Fibroblast of mammary gland (primary cell): Measurements from ENCODE around the gene CHD9.
"Not testable (repeated sequence)": the region's sequence is repeated elsewhere in the genome, so short reads cannot be mapped to it uniquely, and the experiment has no call there.

ENCODE experiments used
- DNase-seq: peaks from one replicate; pipeline ENCODE4 v3.0.0-alpha.2; 2010; ENCODE audit warnings: low read depth
- H3K4me3 ChIP-seq: 2 replicates; pipeline ENCODE4 v1.5.1; 2011; ENCODE audit warnings: low read depth, mild to moderate bottlenecking, low read length, moderate library complexity; ENCODE audit not compliant: control insufficient read depth
- TF ChIP-seq, protein P1 (sequence below): conservative IDR thresholded peaks from 2 replicates; pipeline ENCODE4 v1.5.1; 2011; ENCODE audit warnings: low read depth, low read length, inconsistent platforms; ENCODE audit not compliant: control insufficient read depth, insufficient read depth

Gene CHD9

GRCh38 chr16:53257001-53257400 is 202.2 kb downstream of the CHD9 start:
- DNase-seq, result peak; percentile 50
- TF ChIP-seq, protein P1, sequence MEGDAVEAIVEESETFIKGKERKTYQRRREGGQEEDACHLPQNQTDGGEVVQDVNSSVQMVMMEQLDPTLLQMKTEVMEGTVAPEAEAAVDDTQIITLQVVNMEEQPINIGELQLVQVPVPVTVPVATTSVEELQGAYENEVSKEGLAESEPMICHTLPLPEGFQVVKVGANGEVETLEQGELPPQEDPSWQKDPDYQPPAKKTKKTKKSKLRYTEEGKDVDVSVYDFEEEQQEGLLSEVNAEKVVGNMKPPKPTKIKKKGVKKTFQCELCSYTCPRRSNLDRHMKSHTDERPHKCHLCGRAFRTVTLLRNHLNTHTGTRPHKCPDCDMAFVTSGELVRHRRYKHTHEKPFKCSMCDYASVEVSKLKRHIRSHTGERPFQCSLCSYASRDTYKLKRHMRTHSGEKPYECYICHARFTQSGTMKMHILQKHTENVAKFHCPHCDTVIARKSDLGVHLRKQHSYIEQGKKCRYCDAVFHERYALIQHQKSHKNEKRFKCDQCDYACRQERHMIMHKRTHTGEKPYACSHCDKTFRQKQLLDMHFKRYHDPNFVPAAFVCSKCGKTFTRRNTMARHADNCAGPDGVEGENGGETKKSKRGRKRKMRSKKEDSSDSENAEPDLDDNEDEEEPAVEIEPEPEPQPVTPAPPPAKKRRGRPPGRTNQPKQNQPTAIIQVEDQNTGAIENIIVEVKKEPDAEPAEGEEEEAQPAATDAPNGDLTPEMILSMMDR, result no peak
- no peak overlapping the region for H3K4me3 ChIP-seq

- no peak for DNase-seq
- TF ChIP-seq, protein P1, result no peak
- no peak overlapping the region for H3K4me3 ChIP-seq
These were observed 204.0 kb downstream of the CHD9 start for GRCh38 chr16:53258809-53259208.

GRCh38 chr16:53261276-53261675 is 206.5 kb downstream of the CHD9 start:
- DNase-seq, result no peak
- H3K4me3 ChIP-seq, result no peak overlapping the region
- TF ChIP-seq, protein P1, result no peak

DNA sequence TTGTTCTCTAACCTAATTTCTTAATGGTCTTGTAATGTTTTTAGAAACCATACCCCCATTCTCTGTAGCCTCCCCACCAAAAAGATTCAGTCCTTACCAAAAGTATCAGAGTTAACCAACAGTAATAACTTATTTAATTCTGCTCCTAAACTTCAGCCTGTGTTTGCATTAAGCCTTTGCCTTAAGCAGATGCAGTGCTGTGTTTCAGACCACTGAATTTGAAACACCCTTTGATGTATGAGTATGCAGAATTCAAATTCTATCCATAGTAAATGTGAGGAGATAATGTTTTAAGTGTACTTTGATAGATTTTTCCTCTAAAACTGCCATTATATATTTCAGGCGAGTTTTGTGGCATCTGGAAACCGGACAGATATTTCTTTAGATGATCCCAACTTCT is 207.9 kb downstream of the CHD9 start:
- TF ChIP-seq, protein P1, result no peak
- H3K4me3 ChIP-seq, result no peak overlapping the region
- DNase-seq, result no peak

GRCh38 chr16:53266156-53266555 is 211.4 kb downstream of the CHD9 start:
- no peak for DNase-seq
- no peak overlapping the region for H3K4me3 ChIP-seq

GRCh38 chr16:53278498-53278897 is 223.7 kb downstream of the CHD9 start:
- not testable (repeated sequence) for DNase-seq

More at GRCh38 chr16:53266156-53266555, 211.4 kb downstream of the CHD9 start:
- TF ChIP-seq, protein P1, result no peak

GRCh38 chr16:53281280-53281679 is 226.5 kb downstream of the CHD9 start:
- TF ChIP-seq, protein P1, result no peak
- DNase-seq, result peak; percentile 30

More at GRCh38 chr16:53278498-53278897, 223.7 kb downstream of the CHD9 start:
- H3K4me3 ChIP-seq, result not testable (repeated sequence)

More at GRCh38 chr16:53281280-53281679, 226.5 kb downstream of the CHD9 start:
- H3K4me3 ChIP-seq, result no peak overlapping the region
